Body of pancreas (tissue), 4 donors: Measurements from ENCODE around the gene VTI1A. TPM values are rescaled to one million over a fixed set of nuclear protein-coding genes. Genes with fewer than 3 reads are reported as not detected.
A peak's percentile ranks its signal among the peaks of the same experiment; 100 is the strongest.

ENCODE experiments used
- ATAC-seq: fragments of 150-250 bp; one replicate; pipeline ENCODE4 v1.9.1; 2016
- DNase-seq, 4 donors: peaks; one replicate each; pipeline ENCODE4 v3.0.0-alpha.2; 2019
- H3K27ac ChIP-seq, 4 donors: fragments of 200-600 bp; sonication (generic); 1 replicate in 3 of 4; 2 replicates in 1 of 4; pipeline versions ENCODE4 v1.5.1 to v1.6.1; 2016 to 2019; ENCODE audit warnings: mild to moderate bottlenecking in 1 of 4, mixed read lengths in 1 of 4, moderate library complexity in 1 of 4
- H3K27me3 ChIP-seq, 2 donors: fragments of 200-600 bp; sonication (generic); one replicate each; pipeline ENCODE4 v1.6.0; 2016; ENCODE audit warnings: mild to moderate bottlenecking in 1 of 2
- H3K36me3 ChIP-seq, 2 donors: fragments of 200-600 bp; sonication (generic); replicated peaks in 1 of 2; 2 replicates each; pipeline ENCODE4 v1.5.1; 2016; ENCODE audit warnings: low read depth in 2 of 2; ENCODE audit not compliant: insufficient read depth in 1 of 2
- H3K4me1 ChIP-seq: fragments of 200-600 bp; sonication (generic); one replicate; pipeline ENCODE4 v1.6.0; 2016
- H3K4me3 ChIP-seq, 2 donors: fragments of 200-600 bp; sonication (generic); 1 replicate in 1 of 2; 2 replicates in 1 of 2; pipeline ENCODE4 v1.5.1; 2016 to 2019
- H3K9me3 ChIP-seq, 3 donors: fragments of 200-600 bp; sonication (generic); 1 replicate in 2 of 3; 2 replicates in 1 of 3; pipeline ENCODE4 v1.5.1; 2016
- CTCF ChIP-seq, 7 experiments: fragments of 450-650 bp in 4 of 7; fragments of 200-600 bp in 3 of 7; sonication (generic) in 3 of 7; IDR thresholded peaks; one replicate each; pipeline ENCODE4 v1.5.1; 2016 to 2019; ENCODE audit warnings: antibody characterized with exemption in 7 of 7
- POLR2A ChIP-seq, 3 donors: fragments of 450-650 bp; IDR thresholded peaks; one replicate each; pipeline ENCODE4 v1.6.1; 2016; ENCODE audit warnings: antibody characterized with exemption in 3 of 3, mild to moderate bottlenecking in 2 of 3
- WGBS, 2 donors: methylation state at CpG; one replicate each; pipeline ENCODE4 v1.1.5; 2017; 5-methylcytosine and 5-hydroxymethylcytosine counted together
- intact Hi-C: fragments of 100-400 bp; cut with DNase I; formaldehyde crosslinking; loops from one replicate; pipeline ENCODE4 v1.15.1; 2023
- total RNA-seq, 2 donors: library from RNA; depleted of rRNA; stranded (reverse); fragments of >200 nt; gene quantifications; one replicate each; pipeline ENCODE4 v1.1.0, GENCODE V29; 2016

VTI1A gene
- total RNA-seq, 2 donors from 2014 or later: 28.3 to 84.4 TPM

GRCh38 chr10:112774798-112775197 is 327.8 kb downstream of the VTI1A start:
- DNase-seq (no peak), ATAC-seq (no peak)
- H3K36me3 ChIP-seq: no peaks in the 10 kb centered on the region
- no peak overlapping the region for H3K4me3 ChIP-seq
- 93 to 94% methylated on average over 10 of the region's 10 CpGs for WGBS, 2 donors
- H3K9me3 ChIP-seq: no peaks in the 10 kb centered on the region
- peak overlapping the region in 1 of 4 donors; percentile 7 for H3K27ac ChIP-seq
- no peaks in the 10 kb centered on the region for H3K27me3 ChIP-seq
- TF ChIP-seq CTCF (IDR thresholded peaks at IDR 0.05) (no peak), POLR2A (IDR thresholded peaks at IDR 0.05) (no peak)
- H3K4me1 ChIP-seq: peaks cover 39% of the 10 kb centered on the region
- intact Hi-C loops: no loop called here

GRCh38 chr10:112775381-112775780 is 328.4 kb downstream of the VTI1A start:
- intact Hi-C loops: no loop called here

GRCh38 chr10:112775892-112776674 is 329.1 kb downstream of the VTI1A start:
- WGBS, 2 donors: 60 to 63% methylated on average over 14 of the region's 14 CpGs
- Histone ChIP-seq H3K4me1 (peaks cover 40% of the 10 kb centered on the region), H3K27me3 (no peaks in the 10 kb centered on the region), H3K36me3 (no peaks in the 10 kb centered on the region), H3K4me3 (no peak overlapping the region), H3K27ac (peak overlapping the region in 3 of 4 donors; percentile 6 to 41 (median 18)), H3K9me3 (no peaks in the 10 kb centered on the region)
- ATAC-seq (peak; percentile 28), DNase-seq (peak in 2 of 4 donors; percentile 24 to 33)
- intact Hi-C loops: no loop called here
- TF ChIP-seq CTCF (IDR thresholded peaks at IDR 0.05) (no peak), POLR2A (IDR thresholded peaks at IDR 0.05) (no peak)

More at GRCh38 chr10:112775381-112775780, 328.4 kb downstream of the VTI1A start:
- peaks cover 40% of the 10 kb centered on the region for H3K4me1 ChIP-seq
- no peak overlapping the region for H3K4me3 ChIP-seq
- DNase-seq (no peak), ATAC-seq (peak; percentile 28)
- H3K36me3 ChIP-seq: no peaks in the 10 kb centered on the region
- H3K27me3 ChIP-seq: no peaks in the 10 kb centered on the region
- H3K27ac ChIP-seq: peak overlapping the region in 2 of 4 donors; percentile 6 to 18
- TF ChIP-seq CTCF (IDR thresholded peaks at IDR 0.05) (peak in 5 of 7 experiments; percentile 6 to 46 (median 32)), POLR2A (IDR thresholded peaks at IDR 0.05) (no peak)
- no peaks in the 10 kb centered on the region for H3K9me3 ChIP-seq
- 40 to 42% methylated on average over 2 of the region's 2 CpGs for WGBS, 2 donors

- TF ChIP-seq CTCF (IDR thresholded peaks at IDR 0.05): no peak
- TF ChIP-seq POLR2A (IDR thresholded peaks at IDR 0.05): no peak
- intact Hi-C loops: no loop called here
- Histone ChIP-seq H3K4me3 (no peak overlapping the region), H3K4me1 (peaks cover 41% of the 10 kb centered on the region), H3K9me3 (no peaks in the 10 kb centered on the region), H3K27ac (peak overlapping the region in 1 of 4 donors; percentile 40), H3K36me3 (no peaks in the 10 kb centered on the region), H3K27me3 (no peaks in the 10 kb centered on the region)
- peak; percentile 50 for ATAC-seq
- no peak for DNase-seq
These were observed 331.6 kb downstream of the VTI1A start for GRCh38 chr10:112778579-112778978.
